ENCODE measurements around the gene EHD1.

DNA sequence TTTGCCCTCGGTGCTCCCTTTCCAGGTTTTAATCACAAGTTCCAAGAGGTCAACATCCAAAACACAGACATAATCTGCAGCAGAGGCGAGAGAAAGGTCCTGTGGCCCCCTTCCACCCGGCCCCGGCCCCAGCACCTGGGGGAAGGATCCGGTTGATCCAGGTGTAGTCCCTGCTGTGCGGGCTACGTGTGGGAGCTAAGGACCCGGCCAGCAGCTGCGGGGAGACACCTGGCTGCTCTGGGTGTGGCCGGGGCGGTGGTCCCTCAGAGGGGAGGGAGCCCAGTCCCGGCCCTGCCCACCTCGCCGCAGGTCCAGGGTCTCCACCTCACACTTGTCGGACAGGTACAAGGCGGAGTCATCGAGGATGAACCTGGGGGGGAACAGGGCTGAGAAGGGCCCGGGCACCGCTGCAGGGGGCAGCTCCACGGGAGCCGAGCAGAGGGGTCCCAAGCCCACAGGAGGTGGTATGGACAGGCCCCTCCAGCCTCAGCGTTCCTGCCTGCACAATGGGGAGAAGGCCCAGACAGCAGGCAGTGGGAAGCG, 24.9 kb upstream of the EHD1 start:
- TF ChIP-seq, protein P1, sequence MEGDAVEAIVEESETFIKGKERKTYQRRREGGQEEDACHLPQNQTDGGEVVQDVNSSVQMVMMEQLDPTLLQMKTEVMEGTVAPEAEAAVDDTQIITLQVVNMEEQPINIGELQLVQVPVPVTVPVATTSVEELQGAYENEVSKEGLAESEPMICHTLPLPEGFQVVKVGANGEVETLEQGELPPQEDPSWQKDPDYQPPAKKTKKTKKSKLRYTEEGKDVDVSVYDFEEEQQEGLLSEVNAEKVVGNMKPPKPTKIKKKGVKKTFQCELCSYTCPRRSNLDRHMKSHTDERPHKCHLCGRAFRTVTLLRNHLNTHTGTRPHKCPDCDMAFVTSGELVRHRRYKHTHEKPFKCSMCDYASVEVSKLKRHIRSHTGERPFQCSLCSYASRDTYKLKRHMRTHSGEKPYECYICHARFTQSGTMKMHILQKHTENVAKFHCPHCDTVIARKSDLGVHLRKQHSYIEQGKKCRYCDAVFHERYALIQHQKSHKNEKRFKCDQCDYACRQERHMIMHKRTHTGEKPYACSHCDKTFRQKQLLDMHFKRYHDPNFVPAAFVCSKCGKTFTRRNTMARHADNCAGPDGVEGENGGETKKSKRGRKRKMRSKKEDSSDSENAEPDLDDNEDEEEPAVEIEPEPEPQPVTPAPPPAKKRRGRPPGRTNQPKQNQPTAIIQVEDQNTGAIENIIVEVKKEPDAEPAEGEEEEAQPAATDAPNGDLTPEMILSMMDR (conservative IDR thresholded peaks at IDR 0.05; ENCODE audit: low read length): no peak
- TF ChIP-seq EZH2phosphoT487 (IDR thresholded peaks at IDR 0.05; ENCODE audit: borderline replicate concordance): no peak
